Measurements from ENCODE around the gene SNRNP200. TPM values are rescaled to one million over a fixed set of nuclear protein-coding genes. Genes with fewer than 3 reads are reported as not detected.

SNRNP200 gene
- total and polyA plus RNA-seq, 4 donors = 65.9 to 106 (median 88.0) TPM

GRCh38 chr2:96353032-96353561 is 47.8 kb upstream of the SNRNP200 start:
- Histone ChIP-seq H3K4me3 (no peak overlapping the region), H3K27me3 (ENCODE audit: control insufficient read depth in 3 of 3, insufficient read depth in 3 of 3, low read length in 2 of 3) (no peaks in the 10 kb centered on the region), H3K36me3 (ENCODE audit: control insufficient read depth in 4 of 4, insufficient read depth in 4 of 4, low read length in 4 of 4) (peaks cover 0 to 7% (median 2%) of the 10 kb centered on the region in 4 donors), H3K9me3 (ENCODE audit: control insufficient read depth in 4 of 4, insufficient read depth in 3 of 4, low read length in 3 of 4) (no peaks in the 10 kb centered on the region), H3K9ac (ENCODE audit: insufficient read depth in 1 of 2, low read length in 2 of 2) (no peak overlapping the region), H3K27ac (ENCODE audit: low read depth in 1 of 2, low read length in 1 of 2) (peak overlapping the region in 1 of 2 donors; percentile 60), H3K4me1 (ENCODE audit: control insufficient read depth in 5 of 5, insufficient read depth in 5 of 5, low read length in 5 of 5) (peaks cover 0 to 7% (median 0%) of the 10 kb centered on the region in 5 donors)
- DNase-seq (peak in 1 of 3 donors; percentile 34), ATAC-seq (ENCODE audit: insufficient read depth, low FRiP score) (no peak)
- no peak for TF ChIP-seq CTCF (IDR thresholded peaks at IDR 0.05; ENCODE audit: control extremely low read depth, extremely low read depth)
- 55 to 76% methylated on average over 9 of the region's 9 CpGs for WGBS, 2 donors

GRCh38 chr2:96347395-96347794 is 42.0 kb upstream of the SNRNP200 start:
- TF ChIP-seq CTCF (IDR thresholded peaks at IDR 0.05; ENCODE audit: control extremely low read depth, extremely low read depth) = no peak
- ATAC-seq (ENCODE audit: insufficient read depth, low FRiP score) (no peak), DNase-seq (no peak)
- no peaks in the 10 kb centered on the region for H3K27me3 ChIP-seq (ENCODE audit: control insufficient read depth in 3 of 3, insufficient read depth in 3 of 3, low read length in 2 of 3)
- peaks cover 0 to 6% (median 2%) of the 10 kb centered on the region in 4 donors for H3K36me3 ChIP-seq (ENCODE audit: control insufficient read depth in 4 of 4, insufficient read depth in 4 of 4, low read length in 4 of 4)
- 90 to 96% methylated on average over 1 of the region's 1 CpG for WGBS, 2 donors
- no peak overlapping the region for H3K4me3 ChIP-seq
- no peak overlapping the region for H3K9ac ChIP-seq (ENCODE audit: insufficient read depth in 1 of 2, low read length in 2 of 2)
- peaks cover 0 to 1% (median 0%) of the 10 kb centered on the region in 5 donors for H3K4me1 ChIP-seq (ENCODE audit: control insufficient read depth in 5 of 5, insufficient read depth in 5 of 5, low read length in 5 of 5)
- H3K9me3 ChIP-seq (ENCODE audit: control insufficient read depth in 4 of 4, insufficient read depth in 3 of 4, low read length in 3 of 4) = no peaks in the 10 kb centered on the region
- H3K27ac ChIP-seq (ENCODE audit: low read depth in 1 of 2, low read length in 1 of 2) = no peak overlapping the region

GRCh38 chr2:96345868-96346462 is 40.6 kb upstream of the SNRNP200 start:
- no peak for DNase-seq
- no peak overlapping the region for H3K27ac ChIP-seq (ENCODE audit: low read depth in 1 of 2, low read length in 1 of 2)
- no peaks in the 10 kb centered on the region for H3K4me1 ChIP-seq (ENCODE audit: control insufficient read depth in 5 of 5, insufficient read depth in 5 of 5, low read length in 5 of 5)
- no peak for ATAC-seq (ENCODE audit: insufficient read depth, low FRiP score)
- no peak for TF ChIP-seq CTCF (IDR thresholded peaks at IDR 0.05; ENCODE audit: control extremely low read depth, extremely low read depth)
- H3K27me3 ChIP-seq (ENCODE audit: control insufficient read depth in 3 of 3, insufficient read depth in 3 of 3, low read length in 2 of 3) = no peaks in the 10 kb centered on the region
- H3K9ac ChIP-seq (ENCODE audit: insufficient read depth in 1 of 2, low read length in 2 of 2) = no peak overlapping the region
- H3K4me3 ChIP-seq = no peak overlapping the region
- no peaks in the 10 kb centered on the region for H3K9me3 ChIP-seq (ENCODE audit: control insufficient read depth in 4 of 4, insufficient read depth in 3 of 4, low read length in 3 of 4)
- WGBS, 2 donors = 94% methylated on average over 6 of the region's 6 CpGs
- peaks cover 0 to 13% (median 3%) of the 10 kb centered on the region in 4 donors for H3K36me3 ChIP-seq (ENCODE audit: control insufficient read depth in 4 of 4, insufficient read depth in 4 of 4, low read length in 4 of 4)
